ENCODE results near the gene ZBED2.

The ZBED2 gene

DNA sequence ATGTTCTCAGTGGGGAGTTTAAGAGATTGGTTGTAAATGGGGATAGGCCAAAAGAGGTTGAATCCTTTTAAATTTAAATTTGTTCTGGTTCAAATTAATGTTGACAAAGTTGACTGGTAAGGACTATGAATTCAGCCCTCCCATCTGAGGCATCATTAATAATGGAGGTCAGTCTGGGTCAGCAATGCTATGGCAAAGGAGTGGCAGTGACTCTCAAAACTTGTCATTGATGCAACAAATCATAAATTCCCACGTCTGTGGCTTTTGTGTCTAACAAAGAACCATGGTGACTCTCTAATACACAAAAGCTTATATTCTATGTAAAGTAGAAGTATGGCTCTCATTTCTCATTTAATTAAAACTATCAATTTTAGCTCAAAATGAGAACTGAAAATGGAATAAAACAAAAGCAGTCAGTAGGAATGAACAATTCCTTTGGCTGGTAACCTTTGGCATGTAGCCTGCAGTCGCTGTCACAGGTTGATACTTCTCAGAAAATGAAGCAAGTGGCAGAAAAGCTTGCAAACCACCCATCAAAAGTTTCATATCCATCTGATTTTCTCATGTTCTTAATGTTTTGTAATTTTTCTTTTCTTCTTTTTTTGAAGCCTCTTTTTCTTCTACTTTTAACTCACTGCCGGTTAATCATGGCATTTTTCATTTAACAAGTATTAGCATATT lies 12.2 kb upstream of the ZBED2 start:
- CTCF ChIA-PET = no interaction called here

DNA sequence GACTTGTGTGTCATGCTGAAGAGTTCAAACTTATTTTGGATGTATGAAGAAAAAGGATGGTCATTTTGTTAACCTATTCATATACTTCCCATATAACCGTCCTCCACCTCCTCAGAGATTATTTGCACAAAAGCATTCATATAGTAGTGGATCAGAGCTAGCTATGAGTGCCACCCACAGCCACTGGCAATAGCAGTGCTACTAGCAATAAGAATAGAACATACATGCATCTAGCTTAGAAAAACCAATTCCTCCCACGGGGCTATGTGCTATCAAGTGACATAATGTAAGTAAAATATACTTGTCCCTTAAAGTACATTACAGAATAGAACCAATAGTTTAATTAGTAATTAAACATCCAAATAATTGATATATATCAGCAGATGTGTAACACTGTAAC lies 10.3 kb upstream of the ZBED2 start:
- TF ChIP-seq ELF4 (IDR thresholded peaks at IDR 0.05) = no peak
- no peak for TF ChIP-seq L3MBTL2 (conservative IDR thresholded peaks at IDR 0.05)
- no peak for TF ChIP-seq CTBP1 (IDR thresholded peaks at IDR 0.05; ENCODE audit: borderline replicate concordance)
- TF ChIP-seq, protein P1, sequence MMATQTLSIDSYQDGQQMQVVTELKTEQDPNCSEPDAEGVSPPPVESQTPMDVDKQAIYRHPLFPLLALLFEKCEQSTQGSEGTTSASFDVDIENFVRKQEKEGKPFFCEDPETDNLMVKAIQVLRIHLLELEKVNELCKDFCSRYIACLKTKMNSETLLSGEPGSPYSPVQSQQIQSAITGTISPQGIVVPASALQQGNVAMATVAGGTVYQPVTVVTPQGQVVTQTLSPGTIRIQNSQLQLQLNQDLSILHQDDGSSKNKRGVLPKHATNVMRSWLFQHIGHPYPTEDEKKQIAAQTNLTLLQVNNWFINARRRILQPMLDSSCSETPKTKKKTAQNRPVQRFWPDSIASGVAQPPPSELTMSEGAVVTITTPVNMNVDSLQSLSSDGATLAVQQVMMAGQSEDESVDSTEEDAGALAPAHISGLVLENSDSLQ (IDR thresholded peaks at IDR 0.05) = no peak
- no peak for TF ChIP-seq NFRKB (IDR thresholded peaks at IDR 0.05)
- no peak for TF ChIP-seq ARNT (IDR thresholded peaks at IDR 0.05)
- no peak for TF ChIP-seq HDGF (IDR thresholded peaks at IDR 0.05; ENCODE audit: borderline replicate concordance)
- no peak for TF ChIP-seq ZNF384 (IDR thresholded peaks at IDR 0.05)
- no peak for TF ChIP-seq SUZ12 (IDR thresholded peaks at IDR 0.05)
- no peak for TF ChIP-seq TARDBP (IDR thresholded peaks at IDR 0.05)
- no peak for TF ChIP-seq BHLHE40 (IDR thresholded peaks at IDR 0.05; ENCODE audit: borderline replicate concordance)
- TF ChIP-seq SP1 (IDR thresholded peaks at IDR 0.05) = no peak
- no peak for TF ChIP-seq FOXA1 (IDR thresholded peaks at IDR 0.05)
- TF ChIP-seq FOXM1 (IDR thresholded peaks at IDR 0.05; ENCODE audit: borderline replicate concordance) = no peak
- no peak for TF ChIP-seq LEF1 (IDR thresholded peaks at IDR 0.05; ENCODE audit: borderline replicate concordance)
- no peak for TF ChIP-seq FOXK2 (IDR thresholded peaks at IDR 0.05)
- ChIA-PET CTCF (no interaction called here), POLR2A (no interaction called here)
- DNase-seq (ENCODE audit: extremely low spot score) = no peak

More for the DNA sequence above, 12.2 kb upstream of the ZBED2 start:
- POLR2A ChIA-PET = no interaction called here
- TF ChIP-seq TARDBP (IDR thresholded peaks at IDR 0.05) = no peak
- no peak for TF ChIP-seq SUZ12 (IDR thresholded peaks at IDR 0.05)
- no peak for TF ChIP-seq LEF1 (IDR thresholded peaks at IDR 0.05; ENCODE audit: borderline replicate concordance)
- no peak for TF ChIP-seq L3MBTL2 (conservative IDR thresholded peaks at IDR 0.05)
- no peak for TF ChIP-seq ARNT (IDR thresholded peaks at IDR 0.05)
- no peak for TF ChIP-seq BHLHE40 (IDR thresholded peaks at IDR 0.05; ENCODE audit: borderline replicate concordance)
- TF ChIP-seq, protein P1 (IDR thresholded peaks at IDR 0.05) = no peak
- TF ChIP-seq FOXK2 (IDR thresholded peaks at IDR 0.05) = no peak
- TF ChIP-seq CTBP1 (IDR thresholded peaks at IDR 0.05; ENCODE audit: borderline replicate concordance) = no peak
- no peak for TF ChIP-seq ZNF384 (IDR thresholded peaks at IDR 0.05)
- no peak for TF ChIP-seq FOXM1 (IDR thresholded peaks at IDR 0.05; ENCODE audit: borderline replicate concordance)
- no peak for TF ChIP-seq SP1 (IDR thresholded peaks at IDR 0.05)
- no peak for TF ChIP-seq NFRKB (IDR thresholded peaks at IDR 0.05)
- TF ChIP-seq ELF4 (IDR thresholded peaks at IDR 0.05) = no peak
- TF ChIP-seq FOXA1 (IDR thresholded peaks at IDR 0.05) = no peak
- no peak for TF ChIP-seq HDGF (IDR thresholded peaks at IDR 0.05; ENCODE audit: borderline replicate concordance)
- no peak for DNase-seq (ENCODE audit: extremely low spot score)

DNA sequence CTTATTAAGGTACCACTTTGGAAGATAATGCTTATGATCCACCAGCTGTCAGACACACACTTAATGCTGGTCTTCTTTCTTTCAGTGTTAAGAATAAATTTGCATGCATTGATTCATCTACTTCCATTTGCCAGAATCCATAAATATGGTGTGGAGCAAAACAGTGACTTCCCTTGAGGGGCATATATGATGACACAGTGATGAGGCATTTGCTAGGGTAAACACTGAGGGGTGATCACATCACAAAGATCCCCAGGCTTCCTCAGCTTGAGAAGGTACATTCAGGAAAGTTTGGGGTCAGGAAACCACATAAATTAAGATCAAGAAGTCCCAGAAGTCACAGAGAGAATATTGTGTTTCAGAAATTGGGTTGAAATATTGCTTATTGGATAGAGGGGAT lies 9.9 kb upstream of the ZBED2 start:
- ChIA-PET POLR2A (no interaction called here), CTCF (no interaction called here)
- DNase-seq (ENCODE audit: extremely low spot score) = no peak
- TF ChIP-seq BHLHE40 (IDR thresholded peaks at IDR 0.05; ENCODE audit: borderline replicate concordance) (no peak), ARNT (IDR thresholded peaks at IDR 0.05) (no peak), FOXK2 (IDR thresholded peaks at IDR 0.05) (no peak), NFRKB (IDR thresholded peaks at IDR 0.05) (no peak), ELF4 (IDR thresholded peaks at IDR 0.05) (no peak), SP1 (IDR thresholded peaks at IDR 0.05) (no peak), CTBP1 (IDR thresholded peaks at IDR 0.05; ENCODE audit: borderline replicate concordance) (no peak), LEF1 (IDR thresholded peaks at IDR 0.05; ENCODE audit: borderline replicate concordance) (no peak), L3MBTL2 (conservative IDR thresholded peaks at IDR 0.05) (no peak), SUZ12 (IDR thresholded peaks at IDR 0.05) (no peak), ZNF384 (IDR thresholded peaks at IDR 0.05) (no peak), FOXA1 (IDR thresholded peaks at IDR 0.05) (no peak), HDGF (IDR thresholded peaks at IDR 0.05; ENCODE audit: borderline replicate concordance) (no peak)
- TF ChIP-seq, protein P1 (IDR thresholded peaks at IDR 0.05) = no peak

DNA sequence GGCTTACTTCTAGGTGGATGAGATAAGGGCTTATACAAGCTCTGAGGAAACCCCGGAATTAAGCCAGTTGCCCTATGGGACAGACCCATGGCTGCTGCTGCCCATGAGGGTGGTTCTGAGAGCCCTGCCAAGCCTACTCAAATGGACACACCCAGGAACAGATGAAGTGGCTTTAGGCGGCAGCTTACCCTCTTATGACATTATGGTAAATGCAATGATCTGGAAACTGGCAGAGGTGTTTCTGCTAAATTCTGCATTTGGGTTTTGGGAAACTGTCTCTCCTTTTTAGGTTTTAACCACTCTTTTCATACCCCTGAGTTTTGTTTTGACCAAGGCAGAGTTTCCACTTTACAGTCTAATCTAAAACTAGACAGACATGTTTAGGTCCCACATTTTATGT lies 9.0 kb upstream of the ZBED2 start:
- DNase-seq (ENCODE audit: extremely low spot score) = no peak
- TF ChIP-seq ZNF384 (IDR thresholded peaks at IDR 0.05) (no peak), FOXM1 (IDR thresholded peaks at IDR 0.05; ENCODE audit: borderline replicate concordance) (no peak), LEF1 (IDR thresholded peaks at IDR 0.05; ENCODE audit: borderline replicate concordance) (no peak), FOXA1 (IDR thresholded peaks at IDR 0.05) (no peak), NFRKB (IDR thresholded peaks at IDR 0.05) (no peak), L3MBTL2 (conservative IDR thresholded peaks at IDR 0.05) (no peak), HDGF (IDR thresholded peaks at IDR 0.05; ENCODE audit: borderline replicate concordance) (no peak), BHLHE40 (IDR thresholded peaks at IDR 0.05; ENCODE audit: borderline replicate concordance) (no peak), TARDBP (IDR thresholded peaks at IDR 0.05) (no peak), CTBP1 (IDR thresholded peaks at IDR 0.05; ENCODE audit: borderline replicate concordance) (no peak), FOXK2 (IDR thresholded peaks at IDR 0.05) (no peak), SUZ12 (IDR thresholded peaks at IDR 0.05) (no peak), ELF4 (IDR thresholded peaks at IDR 0.05) (no peak), ARNT (IDR thresholded peaks at IDR 0.05) (no peak), SP1 (IDR thresholded peaks at IDR 0.05) (no peak)
- TF ChIP-seq, protein P1 (IDR thresholded peaks at IDR 0.05) = no peak
- POLR2A ChIA-PET = no interaction called here
- CTCF ChIA-PET = no interaction called here

DNA sequence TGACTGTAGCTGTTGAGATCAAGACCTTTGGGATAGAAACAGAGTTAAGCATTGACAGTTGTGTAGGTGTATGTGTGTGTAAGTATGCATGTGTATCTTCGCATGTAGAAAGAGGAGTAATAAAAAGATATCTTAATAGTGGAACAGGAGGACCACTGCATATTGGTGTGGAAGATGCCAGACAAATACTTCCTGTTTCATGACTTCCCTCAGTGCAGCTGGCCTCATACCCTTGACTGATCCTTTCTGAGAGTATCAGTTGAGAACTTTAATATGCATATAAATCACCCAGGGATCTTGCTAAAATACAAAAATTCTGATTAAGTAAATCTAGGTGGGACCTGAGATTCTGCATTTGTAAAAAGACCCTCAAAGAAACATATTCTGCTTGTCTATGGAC lies 8.5 kb upstream of the ZBED2 start:
- no peak for DNase-seq (ENCODE audit: extremely low spot score)
- TF ChIP-seq FOXK2 (IDR thresholded peaks at IDR 0.05) (no peak), TARDBP (IDR thresholded peaks at IDR 0.05) (no peak), SUZ12 (IDR thresholded peaks at IDR 0.05) (no peak), SP1 (IDR thresholded peaks at IDR 0.05) (no peak), CTBP1 (IDR thresholded peaks at IDR 0.05; ENCODE audit: borderline replicate concordance) (no peak), ELF4 (IDR thresholded peaks at IDR 0.05) (no peak), HDGF (IDR thresholded peaks at IDR 0.05; ENCODE audit: borderline replicate concordance) (no peak), ARNT (IDR thresholded peaks at IDR 0.05) (no peak), FOXA1 (IDR thresholded peaks at IDR 0.05) (no peak), FOXM1 (IDR thresholded peaks at IDR 0.05; ENCODE audit: borderline replicate concordance) (no peak), ZNF384 (IDR thresholded peaks at IDR 0.05) (no peak)
- TF ChIP-seq, protein P1 (IDR thresholded peaks at IDR 0.05) = no peak
- ChIA-PET CTCF (interaction anchor here (0.5 kb wide), 1 partner anchor 1607 kb away, joined by 3 read pairs; no protein-coding TSS in a partner anchor), POLR2A (no interaction called here)

Data from HEK293T (cell line).